ENCODE measurements around the gene PIP5K1C. TPM values are rescaled to one million over a fixed set of nuclear protein-coding genes. Genes with fewer than 3 reads are reported as not detected.

The PIP5K1C gene
- total RNA-seq, 1 experiment from 2014 or later = 13.3 TPM

DNA sequence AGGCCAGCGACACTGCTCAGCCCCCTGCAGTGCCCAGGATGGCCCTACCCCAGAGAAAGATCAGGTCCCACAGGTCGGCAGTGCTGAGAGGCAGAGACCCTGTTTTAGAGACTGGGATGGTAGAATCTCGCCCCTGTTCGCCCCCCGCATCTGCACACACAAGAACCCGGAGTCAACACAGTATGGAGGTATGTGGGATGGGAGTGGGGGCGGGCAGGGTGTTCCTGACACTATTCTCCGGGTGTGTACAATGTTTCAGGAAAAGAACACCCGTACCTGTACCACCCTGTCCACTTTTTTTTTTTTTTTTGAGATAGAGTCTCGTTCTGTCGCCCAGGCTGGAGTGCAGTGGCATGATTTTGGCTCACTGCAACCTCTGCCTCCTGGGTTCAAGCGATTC lies 19.3 kb downstream of the PIP5K1C start:
- BruUV-seq (replicated peaks) = no TSS peak
- intact Hi-C loops (cut with micrococcal nuclease) = no loop called here
- POLR2A ChIA-PET = no interaction called here
- H3K27me3 Mint-ChIP-seq (ENCODE audit: insufficient read depth, unreplicated experiment) = no peaks in the 10 kb centered on the region
- CTCF ChIA-PET = no interaction called here
- TF ChIP-seq, protein P1, sequence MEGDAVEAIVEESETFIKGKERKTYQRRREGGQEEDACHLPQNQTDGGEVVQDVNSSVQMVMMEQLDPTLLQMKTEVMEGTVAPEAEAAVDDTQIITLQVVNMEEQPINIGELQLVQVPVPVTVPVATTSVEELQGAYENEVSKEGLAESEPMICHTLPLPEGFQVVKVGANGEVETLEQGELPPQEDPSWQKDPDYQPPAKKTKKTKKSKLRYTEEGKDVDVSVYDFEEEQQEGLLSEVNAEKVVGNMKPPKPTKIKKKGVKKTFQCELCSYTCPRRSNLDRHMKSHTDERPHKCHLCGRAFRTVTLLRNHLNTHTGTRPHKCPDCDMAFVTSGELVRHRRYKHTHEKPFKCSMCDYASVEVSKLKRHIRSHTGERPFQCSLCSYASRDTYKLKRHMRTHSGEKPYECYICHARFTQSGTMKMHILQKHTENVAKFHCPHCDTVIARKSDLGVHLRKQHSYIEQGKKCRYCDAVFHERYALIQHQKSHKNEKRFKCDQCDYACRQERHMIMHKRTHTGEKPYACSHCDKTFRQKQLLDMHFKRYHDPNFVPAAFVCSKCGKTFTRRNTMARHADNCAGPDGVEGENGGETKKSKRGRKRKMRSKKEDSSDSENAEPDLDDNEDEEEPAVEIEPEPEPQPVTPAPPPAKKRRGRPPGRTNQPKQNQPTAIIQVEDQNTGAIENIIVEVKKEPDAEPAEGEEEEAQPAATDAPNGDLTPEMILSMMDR (IDR thresholded peaks at IDR 0.05; ENCODE audit: unreplicated experiment) = no peak
- no peak overlapping the region for H3K4me3 Mint-ChIP-seq (ENCODE audit: unreplicated experiment)
- no peaks in the 10 kb centered on the region for H3K9me3 Mint-ChIP-seq (ENCODE audit: unreplicated experiment)
- no peak for DNase-seq (ENCODE audit: unreplicated experiment)
- no peaks in the 10 kb centered on the region for H3K4me1 Mint-ChIP-seq (ENCODE audit: insufficient read depth, unreplicated experiment)
- H3K36me3 Mint-ChIP-seq (ENCODE audit: insufficient read depth, unreplicated experiment) = peaks cover 6% of the 10 kb centered on the region
- no peak overlapping the region for H3K27ac Mint-ChIP-seq (ENCODE audit: low read depth, unreplicated experiment)

DNA sequence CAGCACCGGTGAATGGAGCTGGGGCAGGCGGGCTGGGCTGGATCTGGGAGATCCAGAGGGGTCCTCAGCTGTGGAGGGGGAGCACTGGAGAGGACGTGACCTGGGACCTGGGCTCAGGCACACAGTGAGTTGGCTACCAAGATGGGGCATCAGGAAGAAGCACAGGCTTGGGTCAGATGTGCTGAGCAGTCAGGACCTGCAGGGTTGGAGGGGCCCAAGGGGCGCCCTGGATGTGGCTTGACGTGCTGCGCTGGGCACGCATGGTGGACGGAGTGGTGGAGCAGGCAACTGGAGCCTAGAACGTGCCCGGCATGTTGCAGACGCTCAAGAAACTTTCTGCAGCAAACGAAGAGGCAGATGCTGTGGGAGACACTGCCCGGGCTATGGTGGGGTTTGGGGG lies 20.7 kb downstream of the PIP5K1C start:
- no TSS peak for BruUV-seq (replicated peaks)
- ChIA-PET POLR2A (no interaction called here), CTCF (interaction anchor here (0.6 kb wide), 1 partner anchor 594 kb away, joined by 4 read pairs; no protein-coding TSS in a partner anchor)
- Mint-ChIP-seq H3K9me3 (ENCODE audit: unreplicated experiment) (no peaks in the 10 kb centered on the region), H3K36me3 (ENCODE audit: insufficient read depth, unreplicated experiment) (peaks cover 6% of the 10 kb centered on the region), H3K27ac (ENCODE audit: low read depth, unreplicated experiment) (no peak overlapping the region), H3K4me3 (ENCODE audit: unreplicated experiment) (no peak overlapping the region), H3K27me3 (ENCODE audit: insufficient read depth, unreplicated experiment) (no peaks in the 10 kb centered on the region), H3K4me1 (ENCODE audit: insufficient read depth, unreplicated experiment) (no peaks in the 10 kb centered on the region)
- intact Hi-C loops (cut with micrococcal nuclease) = no loop called here
- TF ChIP-seq, protein P1 (IDR thresholded peaks at IDR 0.05; ENCODE audit: unreplicated experiment) = no peak
- no peak for DNase-seq (ENCODE audit: unreplicated experiment)

DNA sequence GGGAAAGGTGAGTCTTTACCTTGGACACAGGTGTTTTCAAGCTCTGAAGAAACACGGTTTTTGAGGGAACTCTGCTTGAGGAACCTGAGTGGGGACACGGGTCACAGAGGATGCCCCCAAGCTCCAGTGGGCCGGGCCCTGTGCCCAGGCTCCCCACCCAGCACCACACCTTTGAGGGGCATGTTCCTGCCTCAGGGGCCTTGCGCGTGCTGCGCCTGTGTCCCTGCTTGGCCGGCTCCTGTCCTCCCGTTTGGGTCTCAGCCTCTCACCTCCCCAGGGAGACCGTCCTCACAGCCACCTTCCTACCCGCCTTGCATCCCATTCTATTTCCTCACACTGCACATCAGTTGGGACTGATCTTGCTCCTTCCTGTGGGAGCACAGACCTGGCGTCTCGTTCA lies 21.1 kb downstream of the PIP5K1C start:
- no peaks in the 10 kb centered on the region for H3K4me1 Mint-ChIP-seq (ENCODE audit: insufficient read depth, unreplicated experiment)
- DNase-seq (ENCODE audit: unreplicated experiment) = no peak
- H3K9me3 Mint-ChIP-seq (ENCODE audit: unreplicated experiment) = no peaks in the 10 kb centered on the region
- intact Hi-C loops (cut with micrococcal nuclease) = no loop called here
- TF ChIP-seq, protein P1 (IDR thresholded peaks at IDR 0.05; ENCODE audit: unreplicated experiment) = no peak
- H3K27ac Mint-ChIP-seq (ENCODE audit: low read depth, unreplicated experiment) = no peak overlapping the region
- ChIA-PET CTCF (no interaction called here), POLR2A (no interaction called here)
- H3K4me3 Mint-ChIP-seq (ENCODE audit: unreplicated experiment) = no peak overlapping the region
- no peaks in the 10 kb centered on the region for H3K27me3 Mint-ChIP-seq (ENCODE audit: insufficient read depth, unreplicated experiment)
- H3K36me3 Mint-ChIP-seq (ENCODE audit: insufficient read depth, unreplicated experiment) = peaks cover 6% of the 10 kb centered on the region
- no TSS peak for BruUV-seq (replicated peaks)

DNA sequence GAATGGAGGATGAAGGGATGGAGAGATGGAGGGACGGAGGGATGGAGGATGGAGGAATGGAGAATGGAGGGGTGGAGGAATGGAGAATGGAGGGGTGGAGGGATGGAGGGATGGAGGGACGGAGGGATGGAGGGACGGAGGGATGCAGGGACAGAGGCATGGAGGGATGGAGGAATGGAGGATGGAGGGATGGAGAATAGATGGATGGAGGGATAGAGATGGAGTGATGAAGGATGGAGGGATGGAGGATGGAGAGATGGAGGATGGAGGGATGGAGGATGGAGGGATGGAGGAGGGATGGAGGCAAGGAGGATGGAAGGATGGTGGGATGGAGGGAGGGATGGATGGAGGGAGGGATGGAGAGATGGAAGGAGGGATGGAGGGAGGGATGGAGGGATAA lies 22.1 kb downstream of the PIP5K1C start:
- Mint-ChIP-seq H3K27ac (ENCODE audit: low read depth, unreplicated experiment) (no peak overlapping the region), H3K27me3 (ENCODE audit: insufficient read depth, unreplicated experiment) (no peaks in the 10 kb centered on the region), H3K9me3 (ENCODE audit: unreplicated experiment) (no peaks in the 10 kb centered on the region), H3K4me3 (ENCODE audit: unreplicated experiment) (no peak overlapping the region), H3K36me3 (ENCODE audit: insufficient read depth, unreplicated experiment) (peaks cover 6% of the 10 kb centered on the region), H3K4me1 (ENCODE audit: insufficient read depth, unreplicated experiment) (no peaks in the 10 kb centered on the region)
- TF ChIP-seq, protein P1 (IDR thresholded peaks at IDR 0.05; ENCODE audit: unreplicated experiment) = no peak
- ChIA-PET POLR2A (no interaction called here), CTCF (no interaction called here)
- BruUV-seq (replicated peaks) = no TSS peak
- intact Hi-C loops (cut with micrococcal nuclease) = no loop called here
- DNase-seq (ENCODE audit: unreplicated experiment) = no peak

Measured in MCF 10A (cell line).